ENCODE results near the gene MITF.
"Not testable (repeated sequence)": the region's sequence is repeated elsewhere in the genome, so short reads cannot be mapped to it uniquely, and the experiment has no call there.

Gene MITF

DNA sequence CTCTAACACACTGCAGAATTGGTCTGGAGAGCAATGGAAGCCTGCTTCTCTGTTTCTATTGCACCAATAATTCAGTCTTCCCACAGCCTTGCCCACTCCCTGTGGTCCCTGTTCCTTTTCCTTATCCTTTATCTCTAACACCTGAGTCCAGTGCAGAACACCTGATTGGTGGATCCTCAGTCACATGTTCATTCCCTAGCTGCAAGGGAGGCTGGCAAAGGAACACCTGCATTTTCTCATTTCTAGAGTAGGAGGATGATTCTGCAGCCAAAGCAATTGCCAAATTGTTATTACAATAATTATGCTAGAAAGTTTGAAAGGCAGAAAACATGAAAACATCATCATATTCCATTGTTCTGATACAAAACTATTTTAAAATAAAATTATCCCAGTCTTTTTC is 176.5 kb downstream of the MITF start:
- no peak for DNase-seq (ENCODE audit: low spot score)

DNA sequence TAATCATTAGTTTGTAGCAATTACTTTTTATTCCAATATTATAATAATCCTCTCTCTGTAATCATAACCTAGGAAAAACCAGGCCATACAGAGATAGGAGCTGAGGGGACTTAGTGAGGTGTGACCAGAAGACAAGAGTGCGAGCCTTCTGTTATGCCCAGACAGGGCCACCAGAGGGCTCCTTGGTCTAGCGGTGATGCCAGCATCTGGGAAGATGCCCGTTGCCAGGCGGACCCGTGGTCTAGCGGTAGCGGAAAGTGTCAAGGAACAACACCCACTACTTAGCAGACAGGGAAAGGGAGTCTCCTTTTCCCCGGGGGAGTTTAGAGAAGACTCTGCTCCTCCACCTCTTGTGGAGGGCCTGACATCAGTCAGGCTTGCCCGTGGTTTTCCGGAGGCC is 180.7 kb downstream of the MITF start:
- DNase-seq (ENCODE audit: low spot score), result not testable (repeated sequence)

DNA sequence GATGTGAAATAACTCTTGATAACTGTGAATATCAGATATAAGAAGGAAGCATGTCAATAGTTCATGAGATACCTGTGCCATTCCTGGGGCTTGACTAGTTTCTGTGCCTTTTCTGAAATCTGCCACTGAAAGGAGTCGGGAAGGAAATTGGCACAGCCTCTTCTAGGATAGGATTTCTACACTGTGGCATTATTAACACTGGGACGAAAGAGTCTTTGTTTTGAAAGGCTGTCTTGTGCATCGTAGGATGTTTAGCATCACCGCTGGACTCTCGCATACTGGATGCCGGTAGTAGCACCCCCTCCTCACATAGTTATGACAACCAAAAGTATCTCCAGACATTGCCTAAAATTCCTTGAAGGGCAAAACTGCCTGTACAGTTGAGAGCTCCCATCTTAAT is 182.4 kb downstream of the MITF start:
- no peak for DNase-seq (ENCODE audit: low spot score)

DNA sequence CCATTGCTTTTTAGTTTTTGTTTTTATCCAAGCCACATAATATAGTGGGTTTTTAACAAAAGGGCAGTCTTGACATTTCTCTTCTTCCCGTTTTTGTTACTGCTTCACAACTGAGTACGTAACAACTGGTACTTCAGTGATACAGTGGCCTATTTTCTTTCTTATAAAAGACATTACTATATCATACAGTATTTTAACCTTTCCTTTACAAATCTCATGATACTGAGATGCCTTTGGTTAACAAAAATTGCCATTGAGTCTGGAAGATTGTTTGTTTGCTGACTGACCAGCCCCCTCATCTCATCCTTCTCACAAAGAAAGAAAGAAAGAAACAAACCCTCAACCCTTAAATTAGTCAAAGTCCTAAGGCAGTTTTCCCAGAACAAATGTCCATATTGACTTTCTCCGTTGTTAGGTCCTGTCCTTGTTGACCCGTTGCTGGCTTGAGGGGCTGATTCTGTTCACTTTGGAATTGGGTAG is 183.3 kb downstream of the MITF start:
- no peak for DNase-seq (ENCODE audit: low spot score)

DNA sequence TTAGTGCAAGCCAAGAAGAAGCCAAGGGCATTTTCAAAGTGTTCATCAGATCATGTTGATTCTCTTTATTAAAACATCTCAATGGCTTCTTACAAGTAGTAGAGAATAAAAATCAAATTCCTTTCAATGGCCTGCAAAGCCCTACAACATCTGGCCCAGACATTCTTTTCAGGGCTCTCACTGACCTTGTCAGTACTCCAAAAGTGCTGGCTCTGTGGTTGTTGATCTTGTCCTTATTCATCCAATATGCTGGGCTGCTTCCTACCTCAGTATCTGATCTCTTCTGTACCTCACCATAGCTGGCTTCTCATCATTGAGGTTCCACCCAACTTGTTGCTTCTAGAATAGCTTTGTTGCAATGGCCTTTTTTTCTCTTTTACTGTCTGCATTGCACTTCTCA is 186.2 kb downstream of the MITF start:
- DNase-seq (ENCODE audit: low spot score), result no peak

DNA sequence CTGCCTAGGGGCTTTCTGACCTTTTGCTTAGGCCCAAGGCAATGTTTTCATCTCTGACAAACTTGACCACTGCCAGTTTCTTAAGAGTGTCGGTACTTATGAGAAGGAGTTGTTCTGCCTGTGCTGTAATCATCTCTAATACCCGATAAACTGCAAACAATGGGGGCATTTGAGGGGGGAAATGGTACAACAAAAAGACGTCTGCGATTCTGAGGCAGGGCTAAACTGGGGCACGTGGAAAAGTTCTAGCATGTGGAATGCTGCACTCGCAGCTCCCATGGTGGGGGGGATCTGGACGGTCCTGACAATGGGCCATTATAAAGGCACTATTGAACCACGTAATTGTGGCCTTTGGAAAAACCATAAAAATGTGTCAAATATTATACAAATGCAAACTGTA is 187.1 kb downstream of the MITF start:
- no peak for DNase-seq (ENCODE audit: low spot score)

DNA sequence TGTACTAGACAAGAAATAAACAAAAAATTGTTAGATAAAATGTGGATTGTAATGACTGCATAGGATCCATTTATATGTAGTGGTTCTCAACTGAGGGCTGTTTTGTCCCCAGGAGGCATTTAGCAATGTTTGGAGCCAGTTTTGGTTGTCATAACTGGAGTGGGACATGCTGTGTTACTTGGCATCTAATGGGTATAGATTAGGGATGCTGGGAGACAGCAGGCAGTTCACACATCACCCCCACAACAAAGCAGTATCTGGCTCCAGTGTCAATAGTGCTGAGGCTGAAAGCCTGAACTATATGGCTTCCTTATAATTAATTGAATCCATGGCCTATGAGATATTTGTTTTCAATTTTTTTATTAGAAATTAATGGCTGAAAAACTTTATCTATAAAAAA is 188.3 kb downstream of the MITF start:
- no peak for DNase-seq (ENCODE audit: low spot score)

DNA sequence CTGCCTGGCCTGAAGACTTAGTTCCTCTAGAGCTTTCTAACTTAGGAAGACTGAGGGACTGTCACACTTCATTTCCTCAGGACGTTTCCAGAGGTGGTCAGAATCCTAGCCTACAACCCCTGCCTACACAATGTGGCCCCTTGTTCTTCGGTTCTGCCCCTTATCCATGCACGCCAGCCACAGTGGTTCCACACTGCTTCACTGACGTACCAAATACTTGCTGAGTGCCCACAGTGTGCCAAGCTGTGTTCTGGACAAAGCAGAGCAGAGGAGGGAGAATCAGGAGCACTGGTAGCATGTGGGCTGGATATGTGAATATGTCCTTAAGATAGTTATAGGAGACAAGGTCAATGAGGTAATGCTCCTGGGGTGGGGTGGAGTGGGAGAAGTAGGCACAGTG is 189.8 kb downstream of the MITF start:
- DNase-seq (ENCODE audit: low spot score), result no peak

DNA sequence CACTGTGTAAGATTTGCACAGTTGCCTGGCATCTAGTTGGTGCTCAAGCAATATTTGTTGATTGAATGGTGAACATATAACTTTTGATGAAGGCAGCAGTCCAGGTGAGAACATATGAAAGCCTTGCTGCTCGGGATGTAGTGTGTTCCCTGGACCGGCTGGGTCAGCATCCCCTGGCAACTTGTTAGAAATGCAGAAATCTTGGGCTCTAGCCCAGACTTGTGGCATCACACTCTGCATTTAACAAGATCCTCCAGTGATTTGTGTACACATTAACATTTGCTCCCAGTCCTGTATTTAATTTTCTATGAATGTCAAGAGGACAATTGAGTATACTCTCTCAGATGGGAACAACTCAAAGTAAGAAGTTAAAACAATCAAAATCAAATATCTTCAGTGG is 191.3 kb downstream of the MITF start:
- DNase-seq (ENCODE audit: low spot score), result no peak

DNA sequence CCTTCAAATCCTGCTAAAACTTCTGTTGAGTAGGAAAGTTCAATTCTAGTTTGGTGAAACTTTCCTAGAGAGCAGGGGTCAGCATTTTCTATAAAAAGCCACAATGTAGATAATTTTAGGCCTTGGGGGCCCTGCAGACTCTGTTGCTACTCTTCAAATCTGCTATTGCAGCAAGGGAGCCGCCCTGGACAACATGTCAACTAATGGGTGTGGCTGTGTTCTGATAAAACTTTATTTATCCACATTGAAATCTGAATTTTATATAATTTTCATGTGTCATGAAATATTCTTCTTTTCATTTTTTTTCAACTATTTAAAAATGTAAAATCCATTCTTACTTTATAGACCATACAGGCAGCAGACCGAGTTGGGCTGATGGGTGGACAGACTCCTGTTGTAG is 192.8 kb downstream of the MITF start:
- DNase-seq (ENCODE audit: low spot score), result no peak

DNA sequence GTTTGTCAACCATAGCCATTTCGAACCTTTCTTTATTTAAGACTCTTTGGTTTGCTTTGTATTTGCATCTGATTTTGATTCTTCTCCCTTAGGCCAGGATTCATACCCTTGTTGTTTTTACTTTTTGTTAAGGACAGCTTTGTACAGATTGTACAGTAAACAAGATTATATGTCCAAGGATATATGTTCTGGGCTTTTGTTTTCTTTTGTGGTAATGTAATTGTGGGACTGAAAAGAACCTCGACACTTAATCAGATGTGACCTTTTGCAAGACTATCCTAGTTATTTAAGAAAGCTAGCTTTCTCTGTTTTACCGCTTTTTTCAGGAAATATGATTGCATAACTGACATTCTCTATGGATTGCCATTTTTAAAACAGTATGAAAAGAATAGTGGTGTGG is 193.2 kb downstream of the MITF start:
- no peak for DNase-seq (ENCODE audit: low spot score)

DNA sequence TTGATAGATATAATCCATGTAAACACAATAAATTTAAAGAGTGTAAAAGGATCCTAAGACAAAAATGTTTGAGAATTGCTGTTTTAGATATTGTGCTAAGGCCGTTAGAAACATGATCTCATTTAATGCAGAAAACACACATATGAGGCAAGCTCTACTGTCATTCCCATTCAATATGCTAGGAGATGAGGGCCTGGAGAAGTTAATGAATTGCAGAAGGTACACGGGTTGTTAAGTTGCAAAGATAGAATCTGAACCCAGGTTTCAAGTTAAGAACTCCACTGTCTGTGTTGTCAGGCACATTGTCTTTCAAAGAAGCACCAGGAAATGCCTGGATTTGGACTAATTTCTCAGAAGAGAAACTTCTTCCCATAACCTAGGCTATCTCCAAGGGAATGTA is 195.1 kb downstream of the MITF start:
- DNase-seq (ENCODE audit: low spot score), result no peak

DNA sequence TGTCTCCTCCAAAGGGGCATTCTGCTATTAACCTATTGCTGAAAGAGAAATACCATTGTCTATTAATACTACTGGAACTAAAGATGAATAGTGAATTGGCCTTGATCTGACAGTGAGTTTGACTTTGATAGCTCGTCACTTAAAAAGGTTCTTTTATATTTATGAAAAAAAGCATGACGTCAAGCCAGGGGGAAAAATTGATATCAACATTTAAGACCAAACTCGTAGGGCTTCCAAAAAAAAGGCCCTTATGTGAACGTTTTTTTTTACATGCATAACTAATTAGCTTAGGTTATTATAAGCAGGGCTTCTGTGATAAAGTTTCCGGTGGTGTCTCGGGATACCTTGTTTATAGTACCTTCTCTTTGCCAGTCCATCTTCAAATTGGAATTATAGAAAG is 197.0 kb downstream of the MITF start:
- no peak for DNase-seq (ENCODE audit: low spot score)

DNA sequence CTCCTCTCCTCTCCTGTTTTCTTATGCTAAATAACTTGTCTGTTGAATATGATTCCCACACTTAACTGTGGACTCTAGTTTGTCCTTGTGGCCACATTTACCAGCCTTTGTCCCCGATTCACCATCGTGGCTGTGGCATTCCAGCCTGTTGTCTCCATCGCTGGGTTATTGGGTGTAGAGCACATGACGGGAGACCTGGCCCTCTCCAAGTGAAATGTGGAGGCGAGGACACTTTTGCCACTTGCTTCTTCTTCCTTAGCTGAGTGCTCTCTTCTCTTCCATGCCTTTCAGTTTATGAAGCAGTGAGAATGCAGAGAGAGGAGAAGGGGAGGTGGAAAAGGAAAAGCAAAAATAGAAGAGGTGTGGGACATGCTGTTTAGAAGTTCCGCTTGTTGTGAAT is 198.8 kb downstream of the MITF start:
- no peak for DNase-seq (ENCODE audit: low spot score)

DNA sequence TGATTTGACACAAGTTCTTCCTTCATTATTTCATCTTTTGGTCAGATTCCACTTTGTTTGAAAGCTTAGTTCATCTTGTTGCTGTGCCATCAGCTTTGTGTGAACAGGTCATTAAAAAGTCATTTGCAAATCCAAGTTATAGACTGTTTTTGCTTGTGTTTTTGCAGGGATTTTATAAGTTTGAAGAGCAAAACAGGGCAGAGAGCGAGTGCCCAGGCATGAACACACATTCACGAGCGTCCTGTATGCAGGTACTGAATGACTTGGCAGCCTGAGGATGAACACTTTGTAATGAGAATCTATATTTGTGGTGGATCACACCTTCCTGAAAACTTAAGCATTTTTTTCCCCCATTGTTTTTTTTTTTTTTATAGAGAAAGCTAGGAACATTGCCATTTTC is 199.7 kb downstream of the MITF start:
- DNase-seq (ENCODE audit: low spot score), result no peak

DNA sequence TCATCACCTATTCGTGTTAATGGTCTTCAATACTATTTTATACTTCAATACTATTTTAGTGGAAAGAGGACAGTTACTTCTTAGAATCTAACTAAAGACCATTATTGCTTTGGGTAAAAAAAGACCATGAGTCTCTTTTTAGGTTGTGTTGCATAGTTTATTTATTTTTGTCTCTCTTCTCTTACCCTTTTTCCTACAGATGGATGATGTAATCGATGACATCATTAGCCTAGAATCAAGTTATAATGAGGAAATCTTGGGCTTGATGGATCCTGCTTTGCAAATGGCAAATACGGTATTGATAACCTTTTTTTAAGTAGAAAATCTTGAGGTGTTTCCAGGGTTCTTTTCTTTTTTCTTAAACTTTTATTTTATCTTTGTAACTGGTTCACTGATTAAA is 201.8 kb downstream of the MITF start:
- no peak for DNase-seq (ENCODE audit: low spot score)

DNA sequence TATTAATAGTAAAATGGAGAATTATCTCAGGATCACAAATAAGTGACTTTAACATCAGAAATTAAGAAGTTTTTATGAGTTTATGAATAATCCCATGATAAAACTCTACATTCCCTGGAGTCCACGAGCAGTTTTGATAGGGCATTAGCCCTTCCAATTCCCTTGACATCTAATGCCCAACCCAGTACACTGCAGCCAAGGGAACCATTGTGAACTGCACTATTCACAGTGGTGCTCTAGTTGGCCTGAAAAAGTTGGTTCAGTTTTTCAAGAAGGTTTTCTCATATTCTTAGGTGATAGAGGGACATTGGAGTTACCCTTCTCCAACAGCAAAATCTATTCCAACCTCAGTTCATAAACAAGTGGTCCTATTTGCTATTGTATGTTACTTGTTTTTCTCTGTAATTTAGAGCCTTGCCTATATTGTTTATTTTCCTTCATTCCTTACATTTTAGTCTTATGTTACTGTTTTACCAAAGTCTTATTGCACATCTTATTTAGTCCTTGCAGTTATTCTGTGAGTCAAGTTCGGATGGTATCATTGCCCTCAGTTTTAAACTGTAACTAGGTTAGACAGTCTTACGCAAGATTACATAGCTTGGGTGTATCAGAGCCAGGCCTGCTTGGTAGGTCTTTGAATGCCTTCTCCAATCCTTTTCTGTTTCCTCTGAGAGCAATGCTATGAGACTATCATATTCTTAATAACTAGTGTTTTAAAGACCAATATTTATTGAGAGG is 202.3 kb downstream of the MITF start:
- DNase-seq (ENCODE audit: low spot score), result no peak

DNA sequence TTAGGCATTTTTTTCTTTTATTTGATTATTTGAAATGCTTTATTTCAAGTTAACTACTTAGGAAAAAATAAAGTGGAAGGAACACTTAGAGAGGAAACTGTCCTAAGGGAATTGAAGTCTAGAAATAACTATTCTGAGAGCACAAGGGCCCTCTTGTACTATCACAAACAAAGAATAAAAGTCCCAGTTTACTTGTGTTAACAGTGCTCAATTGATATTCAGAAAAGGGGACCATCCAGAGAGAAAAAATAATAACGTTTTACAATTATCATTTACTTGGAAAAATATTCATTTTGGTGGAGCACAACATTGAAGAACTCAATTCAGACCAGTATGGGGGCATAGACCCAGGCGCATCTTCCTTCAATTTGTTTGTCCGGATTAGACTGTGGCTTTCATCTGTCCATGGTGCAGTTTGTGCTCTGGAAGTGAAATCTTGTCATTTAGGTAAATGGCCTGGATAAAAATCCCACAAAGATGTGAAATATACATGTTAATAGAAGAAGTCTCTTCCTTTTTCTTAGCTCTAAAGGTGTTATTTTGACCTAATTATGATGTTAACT is 205.7 kb downstream of the MITF start:
- no peak for DNase-seq (ENCODE audit: low spot score)

DNA sequence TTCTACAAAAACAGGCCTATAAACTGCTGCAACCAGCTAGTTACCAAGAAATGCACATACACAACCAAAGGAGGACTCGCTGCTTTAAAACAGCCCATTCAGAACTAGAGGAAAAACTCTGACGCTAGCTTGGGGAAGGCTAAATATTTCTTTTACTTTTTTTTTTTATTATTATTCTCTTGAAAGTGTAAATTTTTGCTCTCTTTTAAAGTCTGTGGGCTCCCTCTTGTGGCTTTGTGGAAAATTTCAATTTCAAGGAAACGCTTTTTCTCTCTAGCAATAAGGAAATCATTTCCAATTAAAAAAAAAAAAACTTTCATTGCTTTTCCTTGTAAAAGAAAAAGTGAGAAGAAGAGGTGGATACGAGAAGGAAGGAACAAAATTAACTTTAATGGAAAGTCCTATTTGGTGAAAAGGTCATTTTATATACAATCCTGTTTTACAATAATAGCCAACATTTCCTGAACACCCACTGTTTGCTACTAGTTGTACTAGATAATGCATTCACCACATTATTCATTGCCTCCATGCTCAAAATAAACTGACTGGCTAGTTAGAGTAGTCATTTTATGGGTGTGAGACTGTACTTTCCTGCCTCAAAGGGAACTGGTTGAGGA is 209.1 kb downstream of the MITF start:
- DNase-seq (ENCODE audit: low spot score), result peak; percentile 55

DNA sequence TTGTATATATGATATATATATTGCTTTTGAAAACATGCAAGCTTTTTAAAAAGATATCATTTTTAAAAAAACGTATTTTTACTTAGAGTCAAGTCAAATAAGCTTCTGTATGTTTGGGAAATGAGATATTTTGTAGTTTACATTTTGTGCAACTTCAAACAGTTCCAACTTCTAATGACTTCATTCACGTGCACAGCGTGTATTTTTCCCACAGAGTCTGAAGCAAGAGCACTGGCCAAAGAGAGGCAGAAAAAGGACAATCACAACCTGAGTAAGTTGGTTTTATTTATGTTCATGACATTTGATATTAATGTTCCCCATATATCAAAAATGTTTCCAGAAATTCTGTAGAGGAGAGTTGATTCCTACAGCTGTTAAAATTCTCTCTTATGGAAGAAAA is 212.4 kb downstream of the MITF start:
- DNase-seq (ENCODE audit: low spot score), result no peak

DNA sequence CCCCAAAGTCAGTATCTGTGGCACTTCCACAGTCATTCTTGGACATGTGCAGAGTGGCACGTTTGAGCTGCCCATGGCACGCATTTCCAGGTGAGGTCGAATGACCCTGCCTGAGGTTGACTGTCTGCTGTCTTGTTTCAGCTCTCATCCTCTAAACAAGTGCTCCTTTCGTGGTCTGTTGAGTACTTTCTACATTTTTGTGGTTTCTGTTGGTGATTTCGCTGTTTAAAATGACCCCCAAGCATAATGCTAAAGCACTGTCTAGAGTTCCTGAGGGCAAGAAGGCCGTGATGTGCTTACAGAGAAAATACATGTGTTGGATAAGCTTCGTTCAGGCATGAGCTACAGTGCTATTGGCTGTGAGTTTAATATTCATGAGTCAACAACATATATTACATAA is 220.3 kb downstream of the MITF start:
- DNase-seq (ENCODE audit: low spot score), result no peak

DNA sequence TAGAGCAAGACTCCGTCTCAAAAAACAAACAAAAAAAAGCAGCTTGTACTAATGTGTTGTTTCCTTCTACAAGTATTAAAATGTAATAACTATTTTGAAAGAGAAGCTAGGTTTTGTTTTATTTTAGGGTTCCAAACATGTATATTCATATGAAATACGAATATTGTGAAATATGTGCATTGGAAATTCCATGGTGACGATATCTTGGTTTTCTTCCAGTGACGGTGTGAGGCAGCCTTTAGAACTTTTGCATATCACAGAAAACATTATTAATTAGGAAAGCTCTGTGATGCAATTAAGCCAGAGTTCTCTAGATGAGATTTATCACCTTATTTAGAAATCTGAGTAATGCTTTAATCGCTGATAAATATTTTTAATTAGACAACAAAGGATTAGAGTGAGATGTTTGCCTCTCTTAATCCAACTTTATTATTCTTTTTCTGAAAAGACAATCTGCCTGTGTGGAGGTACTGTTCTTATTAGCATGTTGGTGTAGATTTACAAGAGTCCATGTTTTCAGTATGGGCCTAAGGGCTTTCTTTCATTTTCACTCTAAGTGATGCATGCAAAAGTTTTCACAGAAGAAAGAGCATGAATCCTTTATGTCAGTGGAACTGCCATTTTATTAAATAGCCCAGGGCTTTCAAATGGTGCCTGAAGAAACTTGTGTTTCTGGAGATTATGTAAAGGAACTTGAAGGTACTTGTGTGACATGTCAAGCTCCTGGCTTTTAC is 222.6 kb downstream of the MITF start:
- no peak for DNase-seq (ENCODE audit: low spot score)

DNA sequence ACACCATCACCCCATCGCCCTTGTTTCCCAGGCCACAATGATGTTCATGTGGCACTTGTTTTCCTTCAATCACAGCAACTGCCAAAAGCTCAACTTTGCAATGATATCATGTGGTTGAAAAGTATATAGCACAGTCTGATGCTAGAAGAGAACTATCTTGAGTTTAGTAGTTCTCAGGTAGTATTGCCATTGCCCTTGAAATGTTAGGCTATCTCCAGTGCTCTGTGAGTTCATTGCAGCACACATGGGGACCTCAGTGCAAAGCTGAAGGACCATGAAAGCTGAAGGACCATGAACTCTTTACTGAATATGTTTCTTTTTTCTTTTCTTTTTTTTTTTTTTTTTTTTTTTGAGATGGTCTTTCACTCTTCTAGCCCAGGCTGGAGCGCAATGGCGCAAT is 224.4 kb downstream of the MITF start:
- no peak for DNase-seq (ENCODE audit: low spot score)
